K562 (cell line): ENCODE measurements around the gene TSC22D2. TPM values are rescaled to one million over a fixed set of nuclear protein-coding genes. Genes with fewer than 3 reads are reported as not detected.
A peak's percentile ranks its signal among the peaks of the same experiment; 100 is the strongest.

ENCODE experiments used
- CBFA2T3 ChIP-seq: fragments of 450-650 bp; IDR thresholded peaks from 2 replicates; pipeline ENCODE4 v1.6.1; 2017
- CHD1 ChIP-seq: fragments of 200-600 bp; sonication (generic); IDR thresholded peaks from one replicate; pipeline ENCODE4 v1.6.1; 2012; ENCODE audit warnings: mild to moderate bottlenecking, moderate library complexity, low read length, inconsistent platforms
- CSDE1 ChIP-seq, 2 experiments: fragments of 450-650 bp; IDR thresholded peaks; 2 replicates each; pipeline ENCODE4 v1.6.1; 2016; ENCODE audit warnings: mild to moderate bottlenecking in 1 of 2
- ELF4 ChIP-seq: fragments of 450-650 bp; formaldehyde crosslinking; IDR thresholded peaks from 2 replicates; pipeline ENCODE4 v1.4.0; 2022; ENCODE audit warnings: missing genetic modification characterization
- ETV6 ChIP-seq, 3 experiments: fragments of 150-350 bp in 1 of 3; sonication (generic) in 1 of 3; formaldehyde crosslinking in 1 of 3; IDR thresholded peaks; 2 replicates each; pipeline versions ENCODE4 v1.6.1 to v1.8.0; 2014 to 2022; ENCODE audit warnings: borderline replicate concordance in 2 of 3, low read depth in 2 of 3, antibody characterized with exemption in 1 of 3, low read length in 1 of 3, mild to moderate bottlenecking in 1 of 3, missing genetic modification reagents in 1 of 3
- HDAC8 ChIP-seq: fragments of 450-650 bp; IDR thresholded peaks from 2 replicates; pipeline ENCODE4 v1.6.1; 2016; ENCODE audit warnings: mild to moderate bottlenecking, missing genetic modification characterization, moderate library complexity, missing compliant biosample characterization
- KHSRP ChIP-seq: fragments of 450-650 bp; IDR thresholded peaks from 2 replicates; pipeline ENCODE4 v1.6.1; 2017
- KLF10 ChIP-seq: fragments of 250-450 bp; sonication (Bioruptor Pico); IDR thresholded peaks from 2 replicates; pipeline ENCODE4 v1.6.1; 2021; ENCODE audit warnings: matching md5 sums
- PRPF4 ChIP-seq: fragments of 200-400 bp; formaldehyde crosslinking; IDR thresholded peaks from one replicate; pipeline ENCODE4 v1.6.1; 2017; ENCODE audit warnings: low read length, low read depth, mild to moderate bottlenecking; ENCODE audit not compliant: insufficient read depth, poor library complexity, severe bottlenecking
- PTBP1 ChIP-seq: fragments of 200-400 bp; formaldehyde crosslinking; IDR thresholded peaks from 2 replicates; pipeline ENCODE4 v1.6.1; 2017; ENCODE audit warnings: low read depth, low read length
- RBBP5 ChIP-seq: fragments of 200-600 bp; sonication (generic); IDR thresholded peaks from 2 replicates; pipeline ENCODE4 v1.6.1; 2012; ENCODE audit warnings: borderline replicate concordance, mild to moderate bottlenecking, low read length, control low read depth, inconsistent platforms; ENCODE audit not compliant: insufficient read depth, poor library complexity, severe bottlenecking
- SP1 ChIP-seq: sonication (generic); formaldehyde crosslinking; IDR thresholded peaks from 2 replicates; pipeline ENCODE4 v1.8.1; 2022; ENCODE audit warnings: mild to moderate bottlenecking, missing genetic modification reagents
- SPI1 ChIP-seq: IDR thresholded peaks from 2 replicates; pipeline ENCODE4 v1.6.1; 2011; ENCODE audit warnings: low read depth, low read length, control low read depth, borderline replicate concordance
- SRF ChIP-seq, 2 experiments: fragments of 250-450, 450-650 bp in 1 of 2; sonication (Bioruptor Pico) in 1 of 2; sonication (generic) in 1 of 2; formaldehyde crosslinking; IDR thresholded peaks; 2 replicates each; pipeline versions ENCODE4 v1.5.0 to v1.5.1; 2020 to 2022; ENCODE audit warnings: mild to moderate bottlenecking in 1 of 2, missing genetic modification reagents in 1 of 2
- TARDBP ChIP-seq: fragments of 450-650 bp; IDR thresholded peaks from 2 replicates; pipeline ENCODE4 v1.6.1; 2016
- TGIF2 ChIP-seq: sonication (generic); formaldehyde crosslinking; IDR thresholded peaks from 2 replicates; pipeline ENCODE4 v1.8.1; 2022; ENCODE audit warnings: mild to moderate bottlenecking, missing genetic modification reagents, moderate library complexity
- ZKSCAN8 ChIP-seq: fragments of 200-800 bp; sonication (Bioruptor generic); IDR thresholded peaks from 2 replicates; pipeline ENCODE4 v1.6.1; 2016; ENCODE audit warnings: missing genetic modification characterization, missing compliant biosample characterization
- ZNF23 ChIP-seq: fragments of 250-450 bp; sonication (Bioruptor Pico); IDR thresholded peaks from 2 replicates; pipeline ENCODE4 v1.4.0; 2020; ENCODE audit warnings: mild to moderate bottlenecking
- ZNF347 ChIP-seq: fragments of 450-650 bp; formaldehyde crosslinking; IDR thresholded peaks from 2 replicates; pipeline ENCODE4 v1.4.0; 2020; ENCODE audit warnings: low read depth, mild to moderate bottlenecking, moderate library complexity
- ZNF41 ChIP-seq: fragments of 250-450 bp; sonication (Bioruptor Pico); conservative IDR thresholded peaks from 2 replicates; pipeline ENCODE4 v1.4.0; 2020; ENCODE audit warnings: mild to moderate bottlenecking
- ZNF444 ChIP-seq: fragments of 250-450 bp; sonication (Bioruptor Pico); IDR thresholded peaks from 2 replicates; pipeline ENCODE4 v1.4.0; 2020; ENCODE audit warnings: mild to moderate bottlenecking, moderate library complexity
- ZNF507 ChIP-seq: conservative IDR thresholded peaks from 2 replicates; pipeline ENCODE4 v1.6.1; 2017; ENCODE audit warnings: missing genetic modification characterization, missing compliant biosample characterization
- polyA plus RNA-seq, 8 experiments: library from polyadenylated mRNA; depleted of rRNA in 4 of 8; stranded (reverse) in 5 of 8; unstranded in 3 of 8; fragments of >200 nt; fragmentation: Nextera tagmentation in 2 of 8; fragmentation: Illumina TruSeq in 1 of 8; extraction: Ambion mirVana in 2 of 8; extraction: Trizol in 1 of 8; gene quantifications; 2 replicates each; pipeline versions ENCODE4 v1.2.1 to v1.2.3, GENCODE V29; 2011 to 2014; ENCODE audit warnings: inconsistent platforms in 1 of 8, missing spikeins in 1 of 8
- total RNA-seq, 7 experiments: library from RNA; depleted of rRNA in 6 of 7; stranded (reverse); fragments of >200 nt in 6 of 7; fragmentation: Illumina TruSeq in 2 of 7; extraction: Trizol in 2 of 7; gene quantifications; 2 replicates each; pipeline versions ENCODE4 v1.2.1 to v1.2.3, GENCODE V29; 2011 to 2021; ENCODE audit warnings: low replicate concordance in 1 of 7
- TF ChIP-seq, protein P1 (sequence below): fragments of 250-450 bp; sonication (Bioruptor Pico); IDR thresholded peaks from 2 replicates; pipeline ENCODE4 v1.4.0; 2020; ENCODE audit warnings: mild to moderate bottlenecking, moderate library complexity
- TF ChIP-seq, protein P2 (sequence below): fragments of 250-450 bp; sonication (Bioruptor Pico); IDR thresholded peaks from 2 replicates; pipeline ENCODE4 v1.5.1; 2021; ENCODE audit warnings: mild to moderate bottlenecking

TSC22D2 gene
- total and polyA plus RNA-seq, 9 of the 15 experiments (the other 6 are each of a cell fraction or from before 2014, with no cell fraction given): 5.5 to 44.0 (median 19.3) TPM

DNA sequence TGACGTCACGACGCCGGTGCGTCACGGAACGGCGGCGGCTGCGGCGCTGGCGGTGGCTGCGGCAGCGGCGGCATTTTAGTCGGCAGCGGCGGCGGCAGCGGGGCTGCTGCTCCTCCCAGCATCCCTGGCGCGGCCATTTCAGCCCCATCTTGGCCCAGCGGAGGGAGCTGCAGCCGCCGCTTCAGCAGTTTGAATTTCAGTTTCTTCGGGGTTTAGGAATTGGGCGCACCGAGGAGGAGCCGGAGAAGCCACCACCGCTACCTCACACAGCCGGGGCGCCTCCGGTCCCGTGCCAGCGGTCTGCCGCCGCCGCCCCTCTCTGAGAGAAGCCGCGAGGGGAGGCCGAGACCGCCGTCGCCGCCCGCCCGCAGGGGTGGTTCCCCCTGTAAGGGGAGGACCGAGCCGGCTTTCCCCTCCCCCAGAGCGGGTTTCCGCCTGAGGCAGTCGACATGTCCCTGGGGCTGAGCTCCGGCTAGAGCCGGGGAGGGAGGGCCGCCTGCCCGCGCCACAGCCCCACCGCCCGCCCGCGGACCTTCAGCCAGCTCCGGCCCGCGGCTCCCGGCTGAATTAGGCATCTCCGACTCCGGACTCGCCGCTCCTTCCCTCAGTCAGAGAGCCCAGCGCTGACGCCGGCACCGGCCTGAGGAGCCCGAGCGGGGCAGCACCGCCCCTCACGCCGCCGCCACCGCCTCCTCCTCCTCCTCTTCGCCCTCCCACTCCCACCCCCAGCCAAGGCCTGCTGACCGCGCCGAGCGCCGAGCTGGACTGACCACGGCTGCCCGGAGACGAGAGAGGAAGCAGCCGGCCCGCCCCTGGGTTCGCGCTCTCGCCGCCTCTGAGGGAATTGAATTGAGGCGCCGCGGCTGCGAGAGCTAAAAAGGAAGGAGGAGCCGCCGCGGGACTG, at the start of gene TSC22D2 (continued):
- TF ChIP-seq, protein P1, sequence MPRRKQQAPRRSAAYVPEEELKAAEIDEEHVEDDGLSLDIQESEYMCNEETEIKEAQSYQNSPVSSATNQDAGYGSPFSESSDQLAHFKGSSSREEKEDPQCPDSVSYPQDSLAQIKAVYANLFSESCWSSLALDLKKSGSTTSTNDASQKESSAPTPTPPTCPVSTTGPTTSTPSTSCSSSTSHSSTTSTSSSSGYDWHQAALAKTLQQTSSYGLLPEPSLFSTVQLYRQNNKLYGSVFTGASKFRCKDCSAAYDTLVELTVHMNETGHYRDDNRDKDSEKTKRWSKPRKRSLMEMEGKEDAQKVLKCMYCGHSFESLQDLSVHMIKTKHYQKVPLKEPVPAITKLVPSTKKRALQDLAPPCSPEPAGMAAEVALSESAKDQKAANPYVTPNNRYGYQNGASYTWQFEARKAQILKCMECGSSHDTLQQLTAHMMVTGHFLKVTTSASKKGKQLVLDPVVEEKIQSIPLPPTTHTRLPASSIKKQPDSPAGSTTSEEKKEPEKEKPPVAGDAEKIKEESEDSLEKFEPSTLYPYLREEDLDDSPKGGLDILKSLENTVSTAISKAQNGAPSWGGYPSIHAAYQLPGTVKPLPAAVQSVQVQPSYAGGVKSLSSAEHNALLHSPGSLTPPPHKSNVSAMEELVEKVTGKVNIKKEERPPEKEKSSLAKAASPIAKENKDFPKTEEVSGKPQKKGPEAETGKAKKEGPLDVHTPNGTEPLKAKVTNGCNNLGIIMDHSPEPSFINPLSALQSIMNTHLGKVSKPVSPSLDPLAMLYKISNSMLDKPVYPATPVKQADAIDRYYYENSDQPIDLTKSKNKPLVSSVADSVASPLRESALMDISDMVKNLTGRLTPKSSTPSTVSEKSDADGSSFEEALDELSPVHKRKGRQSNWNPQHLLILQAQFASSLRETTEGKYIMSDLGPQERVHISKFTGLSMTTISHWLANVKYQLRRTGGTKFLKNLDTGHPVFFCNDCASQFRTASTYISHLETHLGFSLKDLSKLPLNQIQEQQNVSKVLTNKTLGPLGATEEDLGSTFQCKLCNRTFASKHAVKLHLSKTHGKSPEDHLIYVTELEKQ: no peak
- TF ChIP-seq SRF (CRISPR knock-in tag; IDR thresholded peaks at IDR 0.05) (peak in 1 of 2 experiments; percentile 21; a peak in 1 of 4 replicates), PRPF4 (peak; percentile 66), TGIF2 (CRISPR knock-in tag) (peak; percentile 39; the same call in 1 of the 2 replicates), CHD1 (no peak), ZNF507 (tag) (no peak), HDAC8 (tag) (no peak), ETV6 (IDR thresholded peaks at IDR 0.05; ENCODE audit: borderline replicate concordance in 1 of 2, low read depth in 2 of 2, low read length in 1 of 2) (0 out of 4 replicates have a peak, but pooled peaks of 1 of the 2 experiments have one; percentile 7), ETV6 (CRISPR knock-in tag; IDR thresholded peaks at IDR 0.05; ENCODE audit: borderline replicate concordance) (no peak; the same call in 1 of the 2 replicates), TARDBP (peak; percentile 83), RBBP5 (peak; percentile 8), KLF10 (no peak), SPI1 (0 out of 2 replicates have a peak, but pooled peaks have one; percentile 23), ZNF444 (no peak), PTBP1 (no peak), ELF4 (CRISPR knock-in tag) (no peak), CSDE1 (IDR thresholded peaks at IDR 0.05) (no peak), CBFA2T3 (no peak), ZKSCAN8 (CRISPR knock-in tag) (no peak), SP1 (CRISPR knock-in tag) (peak; percentile 33), ZNF23 (CRISPR knock-in tag) (no peak), ZNF41 (CRISPR knock-in tag) (no peak), KHSRP (peak; percentile 78), ZNF347 (no peak)
- TF ChIP-seq, protein P2, sequence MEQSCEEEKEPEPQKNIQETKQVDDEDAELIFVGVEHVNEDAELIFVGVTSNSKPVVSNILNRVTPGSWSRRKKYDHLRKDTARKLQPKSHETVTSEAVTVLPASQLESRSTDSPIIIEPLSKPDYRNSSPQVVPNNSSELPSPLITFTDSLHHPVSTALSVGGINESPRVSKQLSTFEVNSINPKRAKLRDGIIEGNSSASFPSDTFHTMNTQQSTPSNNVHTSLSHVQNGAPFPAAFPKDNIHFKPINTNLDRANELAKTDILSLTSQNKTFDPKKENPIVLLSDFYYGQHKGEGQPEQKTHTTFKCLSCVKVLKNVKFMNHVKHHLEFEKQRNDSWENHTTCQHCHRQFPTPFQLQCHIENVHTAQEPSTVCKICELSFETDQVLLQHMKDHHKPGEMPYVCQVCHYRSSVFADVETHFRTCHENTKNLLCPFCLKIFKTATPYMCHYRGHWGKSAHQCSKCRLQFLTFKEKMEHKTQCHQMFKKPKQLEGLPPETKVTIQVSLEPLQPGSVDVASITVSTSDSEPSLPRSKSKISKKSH (CRISPR knock-in tag): no peak
